UCSD-AML1 (cell line): ENCODE data around the gene NAA11.

ENCODE experiments used
- DNase-seq: peaks from one replicate; lab custom pipeline; 2025; ENCODE audit not compliant: unreplicated experiment; lab: John Stamatoyannopoulos, UW

The NAA11 gene

GRCh38 chr4:79325864-79326328, at the start of gene NAA11:
TSS of gene NAA11 (minus strand) at chr4:79326061. CDS start at chr4:79325877, 184 bp downstream.
- DNase-seq: no peak

- no peak for DNase-seq
These were observed 44.2 kb upstream of the NAA11 start for GRCh38 chr4:79370026-79370425.

- DNase-seq: no peak
These were observed 41.2 kb upstream of the NAA11 start for GRCh38 chr4:79367096-79367495.

DNA sequence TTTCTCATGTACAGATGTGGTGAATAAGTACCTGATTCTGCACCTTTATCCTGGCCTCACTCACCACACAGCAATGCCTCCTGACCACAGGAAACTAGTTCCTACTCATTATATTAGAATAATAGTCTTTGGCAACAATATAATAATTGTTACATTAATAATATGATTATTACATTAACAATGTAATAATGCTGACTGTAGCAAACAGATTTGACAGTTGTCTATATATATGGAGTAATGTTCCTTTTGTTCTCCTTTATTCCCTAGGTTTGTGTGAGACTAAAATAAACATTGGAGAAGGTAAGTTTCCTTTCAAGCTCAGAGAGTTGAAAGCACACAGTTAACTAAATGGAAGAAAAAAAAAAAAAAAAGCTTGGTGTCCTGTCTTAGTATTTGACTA, 40.6 kb upstream of the NAA11 start:
- DNase-seq: no peak

- no peak for DNase-seq
These were observed 38.2 kb upstream of the NAA11 start for GRCh38 chr4:79364061-79364460.

DNA sequence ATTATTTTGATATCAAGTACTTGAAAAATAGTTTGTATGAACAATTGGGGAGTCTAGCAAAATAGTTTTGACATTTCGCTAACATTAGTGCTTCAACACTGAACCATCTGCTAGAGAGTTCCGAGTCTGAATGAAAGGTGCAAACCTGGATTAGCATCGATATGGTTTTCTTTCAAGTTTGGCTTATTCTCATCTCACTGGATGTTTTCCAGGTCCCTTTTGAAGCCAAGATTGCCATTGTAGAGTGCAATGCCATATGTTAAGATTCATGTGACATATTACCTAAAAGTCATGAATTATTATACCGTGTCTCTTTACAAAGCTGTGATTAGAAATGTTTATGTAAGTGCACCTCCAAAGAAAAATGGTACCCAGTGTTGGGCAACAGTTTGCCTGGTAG, 36.8 kb upstream of the NAA11 start:
- no peak for DNase-seq

DNA sequence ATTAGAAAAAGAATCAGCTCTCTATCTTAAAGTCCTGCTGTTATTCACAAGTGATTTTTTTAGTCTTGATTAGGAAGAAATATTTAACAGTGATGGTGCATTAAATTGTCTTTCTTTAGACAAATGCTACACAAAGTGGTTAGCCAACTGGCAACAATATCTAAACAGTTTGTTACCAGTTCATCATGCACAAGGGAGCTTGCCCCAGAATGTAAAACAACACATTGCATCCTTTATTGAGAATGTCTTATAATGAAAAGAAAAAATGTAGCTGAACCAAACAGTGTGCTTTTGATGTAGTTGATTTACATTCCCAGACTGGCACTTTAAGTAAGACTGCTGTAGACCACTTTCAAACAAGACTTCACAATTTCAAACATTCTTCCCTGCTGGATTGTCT, 34.1 kb upstream of the NAA11 start:
- DNase-seq: no peak

GRCh38 chr4:79358438-79358837, 32.6 kb upstream of the NAA11 start:
- DNase-seq: no peak

DNA sequence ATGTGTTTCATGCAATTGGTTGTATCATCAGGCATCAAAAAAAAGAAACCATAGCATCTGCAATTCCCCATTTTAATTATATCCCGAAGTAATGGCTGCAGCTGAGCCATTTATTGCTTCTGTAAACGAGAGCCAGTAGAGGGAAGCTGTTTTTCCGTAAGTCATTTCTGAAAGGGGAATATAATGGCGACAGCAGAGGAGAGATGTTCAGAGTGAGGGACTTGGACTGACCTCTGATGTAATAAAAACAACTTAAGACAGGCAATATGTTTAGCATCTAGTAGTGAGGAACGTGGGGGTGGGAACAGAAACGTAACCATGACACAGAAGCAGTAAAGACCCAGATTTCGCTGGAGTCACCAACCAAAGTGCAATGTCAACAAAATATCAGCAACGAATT, 31.5 kb upstream of the NAA11 start:
- no peak for DNase-seq

- no peak for DNase-seq
These were observed 27.2 kb upstream of the NAA11 start for GRCh38 chr4:79353075-79353474.

DNA sequence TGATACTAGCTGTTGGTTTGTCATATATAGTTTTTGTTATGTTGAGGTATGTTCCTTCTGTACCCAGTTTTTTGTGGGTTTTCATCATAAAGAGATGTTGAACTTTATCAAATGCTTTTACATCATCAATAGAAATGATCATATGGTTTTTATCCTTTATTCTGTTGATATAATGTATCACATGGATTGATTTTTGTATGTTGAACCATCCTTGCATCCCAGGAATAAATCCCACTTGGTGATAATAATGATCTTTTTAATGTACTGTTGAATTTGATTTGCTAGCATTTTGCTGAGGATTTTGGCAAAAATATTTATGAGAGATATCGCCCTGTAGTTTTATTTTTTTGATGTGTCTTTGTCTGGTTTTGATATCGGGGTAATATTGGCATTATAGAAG, 22.5 kb upstream of the NAA11 start:
- no peak for DNase-seq

GRCh38 chr4:79341893-79342653, 16.2 kb upstream of the NAA11 start:
- DNase-seq: no peak

GRCh38 chr4:79340568-79340967, 14.7 kb upstream of the NAA11 start:
- no peak for DNase-seq

DNA sequence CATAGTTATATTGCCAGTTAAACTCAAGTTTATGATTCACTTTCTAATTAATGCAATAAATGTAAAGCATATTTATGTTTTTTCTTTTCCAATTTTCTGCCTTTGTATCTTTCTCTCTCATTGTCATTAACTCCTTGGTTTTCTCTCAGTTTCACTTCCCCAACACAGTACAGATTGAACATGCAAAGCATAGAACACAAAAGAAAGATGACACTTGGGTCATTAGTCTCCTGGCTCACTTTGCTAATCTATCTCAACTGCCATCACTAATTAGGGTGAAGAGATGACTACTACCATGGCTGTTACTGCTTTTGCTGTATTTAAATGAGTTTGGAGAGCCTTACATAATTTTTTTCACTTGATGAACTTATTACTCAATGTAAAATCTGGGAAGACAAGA, 12.3 kb upstream of the NAA11 start:
- no peak for DNase-seq

GRCh38 chr4:79334783-79335182, 8.9 kb upstream of the NAA11 start:
- DNase-seq: no peak

- no peak for DNase-seq
These were observed 8.5 kb upstream of the NAA11 start for GRCh38 chr4:79334341-79334740.

DNA sequence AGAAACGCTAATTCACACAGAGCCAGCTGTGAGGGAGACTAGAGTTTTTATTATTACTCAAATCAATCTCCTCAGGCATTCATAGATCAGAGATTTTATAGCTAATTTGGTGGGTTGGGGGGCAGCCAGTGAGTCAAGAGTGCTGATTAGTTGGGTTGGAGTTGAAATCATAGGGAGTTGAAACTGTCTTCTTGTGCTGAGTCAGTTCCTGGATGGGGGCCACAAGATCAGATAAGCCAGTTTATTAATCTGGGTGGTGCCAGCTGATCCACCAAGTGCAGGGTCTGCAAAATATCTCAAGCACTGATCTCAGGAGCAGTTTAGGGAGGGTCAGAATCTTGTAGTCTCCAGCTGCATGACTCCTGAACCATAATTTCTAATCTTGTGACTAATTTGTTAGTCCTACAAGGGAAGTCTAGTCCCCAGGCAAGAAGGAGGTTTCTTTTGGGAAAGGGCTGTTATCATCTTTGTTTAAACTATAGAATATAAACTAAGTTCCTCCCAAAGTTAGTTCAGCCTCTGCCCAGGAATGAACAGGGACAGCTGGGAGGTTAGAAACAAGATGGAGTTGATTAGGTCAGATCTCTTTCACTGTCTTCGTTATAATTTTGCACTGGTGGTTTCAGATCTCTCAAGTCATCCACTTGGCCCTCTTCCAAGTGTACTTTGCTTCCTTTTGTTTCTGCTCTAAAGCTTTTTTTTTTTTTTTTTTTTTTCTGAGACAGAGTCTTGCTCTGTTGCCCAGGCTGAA, 5.4 kb upstream of the NAA11 start:
- no peak for DNase-seq

GRCh38 chr4:79330720-79331119, 4.9 kb upstream of the NAA11 start:
- DNase-seq: no peak

- no peak for DNase-seq
These were observed 425 bp downstream of the NAA11 start for GRCh38 chr4:79325436-79325835.

DNA sequence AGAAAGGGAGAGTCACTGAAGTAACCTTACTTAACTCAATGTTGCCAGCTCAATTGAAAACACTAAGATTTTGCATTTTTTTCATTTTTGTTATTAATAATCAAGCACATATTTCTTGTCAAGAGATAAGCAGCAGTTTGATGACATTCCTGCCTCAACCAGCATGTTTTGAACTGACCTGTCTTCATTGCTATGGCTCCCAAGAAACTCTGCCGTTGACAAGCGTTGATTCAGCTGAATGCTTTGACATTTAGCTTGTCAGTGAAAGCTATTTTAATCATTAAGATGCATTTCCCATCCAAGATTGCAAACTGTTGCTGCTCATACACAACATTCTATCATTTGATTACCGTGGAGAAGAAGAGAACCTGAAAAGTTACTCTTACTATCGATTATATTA, 5.9 kb downstream of the NAA11 start:
- DNase-seq: no peak

DNA sequence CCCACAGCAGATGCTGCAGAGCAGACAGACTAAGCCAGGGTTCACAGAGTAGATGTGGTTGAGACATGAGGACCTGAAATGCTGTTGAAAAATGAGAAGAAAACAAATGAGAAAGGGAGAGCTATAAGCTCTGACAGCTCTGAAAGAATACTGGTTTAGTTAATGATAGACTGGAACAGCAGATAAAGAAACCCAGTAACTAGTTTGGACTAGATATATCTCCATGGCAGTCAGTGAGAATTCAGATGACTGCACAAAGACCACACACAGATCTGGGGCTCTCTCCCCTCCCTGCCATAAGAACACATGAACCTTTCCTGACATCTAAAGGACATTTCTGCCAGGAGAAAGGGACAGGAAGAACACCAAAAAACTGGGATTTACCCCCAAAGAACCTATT, 8.2 kb downstream of the NAA11 start:
- DNase-seq: no peak

DNA sequence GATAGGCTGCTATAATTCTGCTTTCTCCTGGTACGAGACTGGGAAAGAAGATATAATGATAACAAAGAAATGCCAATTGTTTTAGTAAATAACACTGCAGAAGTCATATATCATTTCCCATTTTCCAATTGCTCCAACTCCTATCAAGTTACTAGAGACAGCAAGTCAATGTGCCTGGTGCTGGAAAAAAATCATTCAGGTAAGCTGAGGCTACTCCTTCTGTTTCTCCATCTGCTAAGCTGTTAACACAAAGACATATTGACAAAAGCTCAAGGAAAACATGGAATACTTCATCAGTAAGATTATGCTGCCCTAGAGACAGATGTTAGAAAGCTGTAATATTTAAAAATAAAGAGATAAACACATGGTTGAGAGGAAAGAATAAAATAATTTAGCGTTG, 10.0 kb downstream of the NAA11 start:
- DNase-seq: no peak

GRCh38 chr4:79311279-79311678, 14.6 kb downstream of the NAA11 start:
- DNase-seq: no peak
